ENCODE data around the gene HOXA6. TPM values are rescaled to one million over a fixed set of nuclear protein-coding genes. Genes with fewer than 3 reads are reported as not detected.

Gene HOXA6
- total RNA-seq, 4 donors from 2014 or later = 1.1 to 1.6 TPM; not detected in 2

GRCh38 chr7:27128034-27128433 is 19.5 kb downstream of the HOXA6 start:
- H3K4me1 ChIP-seq = peaks cover 0 to 7% of the 10 kb centered on the region in 2 donors
- intact Hi-C loops (cut with DNase I) = no loop called here
- no peak overlapping the region for H3K27ac ChIP-seq
- WGBS, 2 donors = 20 to 21% methylated on average over 2 of the region's 2 CpGs
- no peak for DNase-seq
- TF ChIP-seq POLR2A (IDR thresholded peaks at IDR 0.05) (no peak), CTCF (IDR thresholded peaks at IDR 0.05) (no peak)
- H3K27me3 ChIP-seq = peaks cover 20% of the 10 kb centered on the region
- H3K9me3 ChIP-seq = no peaks in the 10 kb centered on the region
- H3K4me3 ChIP-seq (replicated peaks in 1 of 3) = no peak overlapping the region
- no peaks in the 10 kb centered on the region for H3K36me3 ChIP-seq

- no peak for DNase-seq
- Histone ChIP-seq H3K9me3 (no peaks in the 10 kb centered on the region), H3K36me3 (no peaks in the 10 kb centered on the region), H3K4me3 (replicated peaks in 1 of 3) (no peak overlapping the region), H3K4me1 (peaks cover 0 to 7% of the 10 kb centered on the region in 2 donors), H3K27me3 (peaks cover 20% of the 10 kb centered on the region), H3K27ac (no peak overlapping the region)
- TF ChIP-seq POLR2A (IDR thresholded peaks at IDR 0.05) (no peak), CTCF (IDR thresholded peaks at IDR 0.05) (no peak)
- WGBS, 2 donors = 25 to 30% methylated on average over 3 of the region's 3 CpGs
- intact Hi-C loops (cut with DNase I) = no loop called here
Observed at GRCh38 chr7:27126596-27127327, 20.8 kb downstream of the HOXA6 start.

GRCh38 chr7:27125986-27126394 is 21.6 kb downstream of the HOXA6 start:
- Histone ChIP-seq H3K27me3 (peaks cover 17% of the 10 kb centered on the region), H3K4me3 (replicated peaks in 1 of 3) (no peak overlapping the region), H3K9me3 (no peaks in the 10 kb centered on the region), H3K4me1 (peaks cover 0 to 7% of the 10 kb centered on the region in 2 donors), H3K27ac (no peak overlapping the region), H3K36me3 (no peaks in the 10 kb centered on the region)
- DNase-seq = no peak
- intact Hi-C loops (cut with DNase I) = no loop called here
- WGBS, 2 donors = 23 to 34% methylated on average over 5 of the region's 5 CpGs
- no peak for TF ChIP-seq POLR2A (IDR thresholded peaks at IDR 0.05)
- no peak for TF ChIP-seq CTCF (IDR thresholded peaks at IDR 0.05)

DNA sequence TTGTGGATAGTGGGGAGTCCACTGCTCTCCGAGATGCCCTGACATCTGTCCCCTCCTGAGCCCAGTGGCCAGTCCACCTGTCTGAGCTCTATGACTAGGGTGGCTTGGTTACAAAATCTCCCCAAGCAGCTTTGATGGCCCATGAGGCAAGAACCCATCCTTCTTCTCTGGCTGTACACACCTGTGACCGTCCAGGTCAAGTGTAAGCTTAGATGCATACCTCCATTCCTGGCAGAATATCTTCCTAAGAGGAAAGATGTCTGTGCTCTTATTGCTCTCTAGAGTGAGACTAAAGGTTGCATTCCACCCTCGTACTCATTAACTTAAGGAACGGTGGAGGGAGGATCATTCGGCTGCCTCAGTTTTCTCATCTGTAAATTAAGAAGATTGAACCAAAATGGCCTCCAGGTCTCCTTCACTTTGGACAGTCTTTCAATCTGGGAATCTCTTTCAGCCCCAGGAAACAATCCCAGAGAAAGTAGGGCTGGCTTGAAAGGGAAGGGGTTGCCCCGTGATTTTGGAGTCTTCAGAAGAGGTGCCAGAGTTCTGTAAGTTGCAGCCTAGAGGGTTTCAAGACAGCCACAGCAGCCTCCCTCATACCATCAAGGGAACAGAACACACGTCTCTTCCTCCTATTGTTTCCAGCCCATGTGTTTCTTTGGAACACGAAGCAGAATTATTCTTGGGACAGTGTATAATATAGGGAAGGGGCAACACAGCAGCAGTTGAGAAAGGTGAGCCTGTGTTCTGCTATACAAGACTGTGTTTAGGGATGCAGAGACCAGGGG is 22.5 kb downstream of the HOXA6 start:
- H3K36me3 ChIP-seq = no peaks in the 10 kb centered on the region
- TF ChIP-seq POLR2A (IDR thresholded peaks at IDR 0.05) (no peak), CTCF (IDR thresholded peaks at IDR 0.05) (no peak)
- no peak overlapping the region for H3K4me3 ChIP-seq (replicated peaks in 1 of 3)
- 37 to 42% methylated on average over 8 of the region's 8 CpGs for WGBS, 2 donors
- intact Hi-C loops (cut with DNase I) = no loop called here
- no peak for DNase-seq
- peaks cover 11% of the 10 kb centered on the region for H3K27me3 ChIP-seq
- no peaks in the 10 kb centered on the region for H3K4me1 ChIP-seq
- H3K27ac ChIP-seq = no peak overlapping the region
- H3K9me3 ChIP-seq = no peaks in the 10 kb centered on the region
